ENCODE measurements around the gene TMEM91. TPM values are rescaled to one million over a fixed set of nuclear protein-coding genes. Genes with fewer than 3 reads are reported as not detected.

The TMEM91 gene
- polyA plus RNA-seq, 1 of the 3 experiments (the other 2 are of a cell fraction) = 5.7 TPM

DNA sequence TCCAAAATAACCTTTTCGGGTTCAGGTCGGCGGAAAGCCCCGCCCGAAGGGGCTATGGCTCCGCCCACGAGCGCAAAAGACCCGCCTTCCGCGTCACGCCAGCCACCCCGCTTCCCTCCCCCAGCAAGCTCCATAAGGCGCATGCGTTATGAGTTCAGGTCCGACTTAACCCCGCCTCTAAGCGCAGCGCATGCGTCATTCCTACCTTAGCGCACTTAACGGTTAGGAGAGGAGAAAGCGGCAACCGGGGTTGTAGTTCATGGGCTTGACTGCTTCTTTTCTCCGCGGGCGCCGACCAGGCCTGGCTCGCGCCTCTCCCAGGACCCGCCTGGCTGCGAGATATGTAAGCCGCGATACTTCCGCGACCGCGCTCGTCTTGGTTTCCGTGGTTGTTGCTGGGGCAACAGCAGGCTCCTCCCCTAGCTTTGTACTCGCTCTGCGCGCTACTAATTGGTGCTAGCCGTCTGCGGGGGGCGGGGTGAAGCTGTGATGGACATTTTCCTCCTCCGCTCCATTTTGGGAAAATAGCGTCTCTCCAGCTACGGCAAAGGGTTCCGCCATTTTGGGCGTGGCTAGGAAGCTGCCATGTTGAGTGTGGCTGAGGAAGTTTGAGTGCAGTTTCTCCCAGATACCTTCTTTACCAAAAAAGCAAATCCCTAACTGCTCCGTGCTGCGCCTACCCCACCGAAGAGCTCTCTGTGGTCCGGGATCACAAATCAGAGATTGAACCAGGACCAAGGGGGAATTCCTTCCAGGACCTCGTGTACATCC, 12.4 kb upstream of the TMEM91 start, which contains the start of gene B9D2 (continued):
- TF ChIP-seq, protein P1, sequence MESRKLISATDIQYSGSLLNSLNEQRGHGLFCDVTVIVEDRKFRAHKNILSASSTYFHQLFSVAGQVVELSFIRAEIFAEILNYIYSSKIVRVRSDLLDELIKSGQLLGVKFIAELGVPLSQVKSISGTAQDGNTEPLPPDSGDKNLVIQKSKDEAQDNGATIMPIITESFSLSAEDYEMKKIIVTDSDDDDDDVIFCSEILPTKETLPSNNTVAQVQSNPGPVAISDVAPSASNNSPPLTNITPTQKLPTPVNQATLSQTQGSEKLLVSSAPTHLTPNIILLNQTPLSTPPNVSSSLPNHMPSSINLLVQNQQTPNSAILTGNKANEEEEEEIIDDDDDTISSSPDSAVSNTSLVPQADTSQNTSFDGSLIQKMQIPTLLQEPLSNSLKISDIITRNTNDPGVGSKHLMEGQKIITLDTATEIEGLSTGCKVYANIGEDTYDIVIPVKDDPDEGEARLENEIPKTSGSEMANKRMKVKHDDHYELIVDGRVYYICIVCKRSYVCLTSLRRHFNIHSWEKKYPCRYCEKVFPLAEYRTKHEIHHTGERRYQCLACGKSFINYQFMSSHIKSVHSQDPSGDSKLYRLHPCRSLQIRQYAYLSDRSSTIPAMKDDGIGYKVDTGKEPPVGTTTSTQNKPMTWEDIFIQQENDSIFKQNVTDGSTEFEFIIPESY (IDR thresholded peaks at IDR 0.05; ENCODE audit: borderline replicate concordance, low read depth) = no peak
- no peak for TF ChIP-seq NFIC (IDR thresholded peaks at IDR 0.05; ENCODE audit: borderline replicate concordance)
- TF ChIP-seq TAF1 (IDR thresholded peaks at IDR 0.05; ENCODE audit: borderline replicate concordance, low read depth, low read length) = peak; percentile 37; the same call in 1 of the 2 replicates
- no peak for TF ChIP-seq RXRA (IDR thresholded peaks at IDR 0.05; ENCODE audit: borderline replicate concordance, low read depth)
- peak; percentile 90 for TF ChIP-seq POLR2AphosphoS5 (IDR thresholded peaks at IDR 0.05; ENCODE audit: low read depth, low read length)
- no peak for TF ChIP-seq FOXM1 (IDR thresholded peaks at IDR 0.05; ENCODE audit: low read depth)
- TF ChIP-seq RFX5 (IDR thresholded peaks at IDR 0.05; ENCODE audit: low read length) = no peak
- TF ChIP-seq MXI1 (IDR thresholded peaks at IDR 0.05; ENCODE audit: low read depth, low read length) = 0 out of 2 replicates have a peak, but pooled peaks have one; percentile 36
- no peak for TF ChIP-seq TCF12 (IDR thresholded peaks at IDR 0.05)
- TF ChIP-seq, protein P2, sequence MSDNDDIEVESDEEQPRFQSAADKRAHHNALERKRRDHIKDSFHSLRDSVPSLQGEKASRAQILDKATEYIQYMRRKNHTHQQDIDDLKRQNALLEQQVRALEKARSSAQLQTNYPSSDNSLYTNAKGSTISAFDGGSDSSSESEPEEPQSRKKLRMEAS (IDR thresholded peaks at IDR 0.05; ENCODE audit: low read depth) = peak; percentile 41; the same call in 1 of the 2 replicates
- TF ChIP-seq RAD21 (IDR thresholded peaks at IDR 0.05; ENCODE audit: low read length) = no peak
- TF ChIP-seq GABPA (IDR thresholded peaks at IDR 0.05; ENCODE audit: low read depth) = 0 out of 2 replicates have a peak, but pooled peaks have one; percentile 18
- TF ChIP-seq, protein P3, sequence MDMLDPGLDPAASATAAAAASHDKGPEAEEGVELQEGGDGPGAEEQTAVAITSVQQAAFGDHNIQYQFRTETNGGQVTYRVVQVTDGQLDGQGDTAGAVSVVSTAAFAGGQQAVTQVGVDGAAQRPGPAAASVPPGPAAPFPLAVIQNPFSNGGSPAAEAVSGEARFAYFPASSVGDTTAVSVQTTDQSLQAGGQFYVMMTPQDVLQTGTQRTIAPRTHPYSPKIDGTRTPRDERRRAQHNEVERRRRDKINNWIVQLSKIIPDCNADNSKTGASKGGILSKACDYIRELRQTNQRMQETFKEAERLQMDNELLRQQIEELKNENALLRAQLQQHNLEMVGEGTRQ (IDR thresholded peaks at IDR 0.05; ENCODE audit: borderline replicate concordance, low read depth, low read length) = no peak
- no peak for TF ChIP-seq FOXJ3 (CRISPR knock-in tag; IDR thresholded peaks at IDR 0.05)
- peak; percentile 21; the same call in 1 of the 2 replicates for TF ChIP-seq ELF1 (IDR thresholded peaks at IDR 0.05)
- no peak for TF ChIP-seq MEF2A (IDR thresholded peaks at IDR 0.05; ENCODE audit: borderline replicate concordance, low read depth)
- TF ChIP-seq, protein P4, sequence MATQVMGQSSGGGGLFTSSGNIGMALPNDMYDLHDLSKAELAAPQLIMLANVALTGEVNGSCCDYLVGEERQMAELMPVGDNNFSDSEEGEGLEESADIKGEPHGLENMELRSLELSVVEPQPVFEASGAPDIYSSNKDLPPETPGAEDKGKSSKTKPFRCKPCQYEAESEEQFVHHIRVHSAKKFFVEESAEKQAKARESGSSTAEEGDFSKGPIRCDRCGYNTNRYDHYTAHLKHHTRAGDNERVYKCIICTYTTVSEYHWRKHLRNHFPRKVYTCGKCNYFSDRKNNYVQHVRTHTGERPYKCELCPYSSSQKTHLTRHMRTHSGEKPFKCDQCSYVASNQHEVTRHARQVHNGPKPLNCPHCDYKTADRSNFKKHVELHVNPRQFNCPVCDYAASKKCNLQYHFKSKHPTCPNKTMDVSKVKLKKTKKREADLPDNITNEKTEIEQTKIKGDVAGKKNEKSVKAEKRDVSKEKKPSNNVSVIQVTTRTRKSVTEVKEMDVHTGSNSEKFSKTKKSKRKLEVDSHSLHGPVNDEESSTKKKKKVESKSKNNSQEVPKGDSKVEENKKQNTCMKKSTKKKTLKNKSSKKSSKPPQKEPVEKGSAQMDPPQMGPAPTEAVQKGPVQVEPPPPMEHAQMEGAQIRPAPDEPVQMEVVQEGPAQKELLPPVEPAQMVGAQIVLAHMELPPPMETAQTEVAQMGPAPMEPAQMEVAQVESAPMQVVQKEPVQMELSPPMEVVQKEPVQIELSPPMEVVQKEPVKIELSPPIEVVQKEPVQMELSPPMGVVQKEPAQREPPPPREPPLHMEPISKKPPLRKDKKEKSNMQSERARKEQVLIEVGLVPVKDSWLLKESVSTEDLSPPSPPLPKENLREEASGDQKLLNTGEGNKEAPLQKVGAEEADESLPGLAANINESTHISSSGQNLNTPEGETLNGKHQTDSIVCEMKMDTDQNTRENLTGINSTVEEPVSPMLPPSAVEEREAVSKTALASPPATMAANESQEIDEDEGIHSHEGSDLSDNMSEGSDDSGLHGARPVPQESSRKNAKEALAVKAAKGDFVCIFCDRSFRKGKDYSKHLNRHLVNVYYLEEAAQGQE (IDR thresholded peaks at IDR 0.05; ENCODE audit: low read depth, low read length) = no peak
- no peak for TF ChIP-seq JUND (IDR thresholded peaks at IDR 0.05)

Data from SK-N-SH (cell line).